ENCODE data around the gene GADD45B.
A peak's percentile ranks its signal among the peaks of the same experiment; 100 is the strongest.
"Not testable (repeated sequence)": the region's sequence is repeated elsewhere in the genome, so short reads cannot be mapped to it uniquely, and the experiment has no call there.

GADD45B gene

DNA sequence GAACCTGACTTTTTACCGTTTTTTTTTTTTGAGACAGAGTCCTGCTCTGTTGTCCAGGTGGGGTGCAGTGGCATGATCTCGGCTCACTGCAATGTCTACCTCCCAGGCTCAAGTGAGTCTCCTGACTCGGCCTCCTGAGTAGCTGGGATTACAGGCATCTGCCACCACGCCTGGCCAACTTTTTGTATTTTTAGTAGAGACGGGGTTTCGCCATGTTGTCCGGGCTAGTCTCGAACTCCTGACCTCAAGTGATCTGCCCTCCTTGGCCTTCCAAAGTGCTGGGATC, 6.1 kb upstream of the GADD45B start:
- not testable (repeated sequence) for DNase-seq

DNA sequence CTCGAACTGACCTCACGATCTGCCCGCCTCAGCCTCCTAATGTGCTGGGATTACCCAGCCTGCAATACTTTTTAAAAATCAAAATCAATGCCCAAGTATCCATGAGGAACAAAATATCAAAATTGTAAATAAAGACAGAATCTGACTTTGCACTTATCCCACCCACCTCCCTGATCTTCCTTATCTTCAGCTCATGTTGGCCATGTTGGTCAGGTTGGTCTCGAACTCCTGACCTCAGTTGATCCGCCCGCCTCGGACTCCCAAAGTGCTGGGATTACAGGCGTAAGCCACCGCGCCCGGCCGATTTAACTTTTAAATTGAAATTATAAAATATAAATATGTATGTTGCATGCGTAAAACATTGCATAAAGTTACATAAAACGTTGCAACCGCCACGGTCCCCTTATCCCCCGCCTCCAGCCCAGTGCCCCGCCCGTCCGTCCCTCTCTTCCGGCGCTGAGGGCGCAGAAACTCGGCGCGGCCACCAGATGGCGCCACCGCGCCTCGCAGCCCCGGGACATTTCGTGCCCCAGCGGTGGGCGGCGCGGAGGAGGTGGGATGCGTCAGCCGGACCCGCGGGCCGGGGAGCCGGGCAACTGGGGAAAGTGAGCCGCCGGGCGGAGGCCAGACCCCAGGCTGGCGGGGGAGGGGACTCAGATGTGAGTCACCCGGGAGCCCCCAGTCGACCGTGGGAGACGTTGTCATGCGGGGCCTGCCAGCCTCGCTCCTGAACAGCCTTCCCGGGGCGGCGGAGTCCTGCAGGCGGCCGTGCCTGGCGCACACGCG, 1.5 kb upstream of the GADD45B start:
- peak; percentile 97 for DNase-seq

GRCh38 chr19:2475018-2475701, 767 bp upstream of the GADD45B start:
- peak; percentile 84 for DNase-seq

GRCh38 chr19:2476451-2477140, 669 bp downstream of the GADD45B start:
- peak; percentile 87 for DNase-seq

GRCh38 chr19:2477141-2477710, 1.3 kb downstream of the GADD45B start:
- peak; percentile 72 for DNase-seq

- peak; percentile 72 for DNase-seq
These were observed 1.8 kb downstream of the GADD45B start for GRCh38 chr19:2477732-2478191.

- peak; percentile 72 for DNase-seq
These were observed 2.4 kb downstream of the GADD45B start for GRCh38 chr19:2478278-2478755.

DNA sequence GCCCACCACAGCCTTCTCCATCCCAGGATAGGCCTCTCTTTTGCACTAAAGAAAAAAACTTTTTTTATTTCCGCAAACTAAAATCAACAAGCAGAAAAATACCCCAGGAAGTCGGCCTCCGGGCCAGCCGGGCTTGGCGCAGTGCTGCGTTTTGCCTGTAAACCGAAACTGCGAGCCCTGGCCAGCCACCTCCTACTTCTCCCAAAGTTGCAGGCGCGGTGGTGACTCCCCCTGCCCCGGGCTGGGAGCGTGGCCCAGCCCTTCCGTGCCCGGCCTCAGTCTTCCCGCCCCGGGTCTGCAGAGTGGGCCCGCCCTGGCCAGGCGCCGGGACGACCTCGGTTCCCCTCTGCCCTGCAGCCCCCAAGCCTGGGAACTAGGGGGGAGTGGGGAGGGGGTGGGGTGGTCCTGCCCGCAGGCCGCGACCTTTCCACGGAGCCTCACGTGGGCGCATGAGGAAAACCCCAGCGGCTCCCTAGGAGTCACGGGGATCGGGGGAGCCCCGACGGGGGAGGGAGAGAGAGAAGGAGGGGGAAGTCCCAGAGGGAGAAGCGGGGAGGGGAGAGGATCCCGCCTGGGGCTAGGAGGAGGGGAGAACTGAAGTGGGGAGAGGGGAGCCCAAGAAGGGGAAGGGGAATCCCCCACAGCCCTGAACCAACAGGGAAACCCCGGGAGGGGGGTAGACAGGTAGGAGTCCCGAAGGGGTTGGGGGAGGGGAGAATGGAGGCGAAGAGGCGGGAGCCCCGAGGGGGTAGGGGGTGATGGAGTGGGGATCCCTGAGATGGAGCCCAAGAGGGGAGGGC, 3.0 kb downstream of the GADD45B start:
- peak; percentile 74 for DNase-seq

DNA sequence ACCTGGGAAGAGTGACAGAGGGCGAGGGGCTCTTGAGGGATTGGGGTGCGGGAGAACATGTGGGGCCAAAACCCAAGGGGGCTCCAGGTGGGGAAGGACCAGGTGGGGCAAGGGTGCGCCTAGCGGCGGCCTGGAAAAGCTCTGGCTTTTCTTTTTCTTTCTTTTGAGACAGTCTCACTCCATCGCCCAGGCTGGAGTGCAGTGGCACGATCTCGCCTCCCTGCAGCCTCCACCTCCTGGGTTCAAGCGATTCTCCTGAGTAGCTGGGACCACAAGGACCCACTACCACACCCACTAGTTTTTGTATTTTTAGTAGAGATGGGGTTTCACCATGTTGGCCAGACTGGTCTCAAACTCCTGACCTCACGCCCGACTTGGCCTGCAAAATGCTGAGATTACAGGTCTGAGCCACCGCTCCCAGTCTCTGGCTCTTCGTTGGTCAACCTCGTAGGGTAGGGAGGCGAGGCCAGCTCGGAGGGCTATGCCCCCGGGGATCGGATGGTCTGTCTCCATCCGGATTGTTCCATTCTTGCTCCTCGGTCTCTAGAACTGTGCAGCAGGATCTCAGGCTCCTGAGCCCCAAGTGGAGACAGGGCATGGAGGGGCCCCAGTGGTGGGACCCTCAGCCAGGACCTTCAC, 3.7 kb downstream of the GADD45B start:
- DNase-seq: no peak

GRCh38 chr19:2481466-2481865, 5.5 kb downstream of the GADD45B start:
- no peak for DNase-seq

GRCh38 chr19:2482354-2483038, 6.6 kb downstream of the GADD45B start:
- no peak for DNase-seq

GRCh38 chr19:2483084-2483483, 7.2 kb downstream of the GADD45B start:
- no peak for DNase-seq

- no peak for DNase-seq
These were observed 7.7 kb downstream of the GADD45B start for GRCh38 chr19:2483484-2484151.

DNA sequence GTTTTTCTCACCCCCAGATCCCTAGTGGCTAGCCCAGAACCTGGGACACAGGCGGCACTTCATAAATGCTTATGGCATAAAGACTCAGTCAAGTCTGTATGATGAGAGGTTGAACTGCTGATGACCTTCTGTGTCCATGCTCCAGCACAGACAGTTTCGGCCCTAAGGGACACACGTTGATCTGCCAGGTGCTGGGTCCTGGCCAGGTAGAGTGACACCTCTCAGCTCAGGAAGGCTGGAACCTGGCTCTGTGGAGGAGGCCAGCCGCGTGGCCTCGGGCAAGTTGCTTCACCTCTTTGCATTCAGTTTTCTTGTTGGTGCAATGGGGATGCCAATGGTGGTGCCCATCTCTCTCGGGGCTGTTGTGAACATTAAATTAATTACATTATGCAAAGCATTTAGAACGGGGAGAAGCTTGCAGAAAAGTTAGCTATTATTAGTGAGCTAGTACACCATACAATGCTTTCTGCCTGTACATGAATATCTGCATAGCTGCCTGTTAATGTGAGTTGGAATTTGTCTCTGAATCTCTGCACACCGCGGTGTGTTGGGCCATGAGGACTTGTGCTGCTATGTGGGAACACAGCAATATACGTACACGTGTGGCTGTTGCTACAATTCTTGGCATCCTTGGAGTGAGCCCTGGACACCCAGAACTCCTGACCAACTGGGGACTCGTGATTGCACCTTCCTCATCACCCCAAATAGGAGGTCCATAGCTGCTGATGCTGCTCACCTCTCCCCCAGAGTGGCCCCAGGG, 8.4 kb downstream of the GADD45B start:
- no peak for DNase-seq

DNA sequence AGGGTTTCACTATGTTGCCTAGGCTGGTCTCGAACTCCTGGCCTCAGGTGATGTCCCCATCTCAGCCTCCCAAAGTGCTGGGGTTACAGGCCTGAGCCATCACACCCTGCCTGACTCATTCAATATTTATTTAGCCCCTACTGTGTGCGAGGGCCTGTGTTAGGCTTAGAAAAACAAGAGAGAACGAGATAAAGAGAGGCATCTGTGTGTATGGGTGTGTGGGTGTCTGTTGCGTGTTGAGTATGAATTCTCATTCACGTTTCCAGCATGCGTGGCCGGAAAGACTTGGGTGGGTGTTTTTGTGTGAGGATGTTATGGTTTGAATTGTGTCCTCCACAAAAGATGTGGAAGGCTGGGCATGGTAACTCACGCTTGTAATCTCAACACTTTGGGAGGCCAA, 9.5 kb downstream of the GADD45B start:
- DNase-seq: no peak

DNA sequence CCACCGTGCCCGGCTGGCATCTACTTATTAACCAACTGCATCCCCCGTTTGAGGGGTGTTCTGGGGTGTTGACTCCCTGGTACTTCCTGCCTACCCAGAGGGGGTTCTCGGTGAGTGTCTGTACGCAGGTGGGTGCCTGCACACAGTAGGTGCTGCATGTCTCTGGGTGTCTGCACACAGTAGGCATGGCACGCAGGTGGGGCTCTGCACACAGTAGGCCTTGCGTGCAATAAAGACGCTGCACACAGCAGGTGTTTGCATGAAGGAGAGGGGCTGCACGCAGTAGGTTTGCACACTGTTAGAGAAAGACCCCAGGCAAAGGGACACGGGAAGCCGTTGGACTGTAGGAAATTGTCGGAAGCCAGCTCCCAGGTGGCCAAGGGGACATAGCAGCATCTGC, 11.2 kb downstream of the GADD45B start:
- no peak for DNase-seq

- DNase-seq: no peak
These were observed 11.9 kb downstream of the GADD45B start for GRCh38 chr19:2487842-2488241.

DNA sequence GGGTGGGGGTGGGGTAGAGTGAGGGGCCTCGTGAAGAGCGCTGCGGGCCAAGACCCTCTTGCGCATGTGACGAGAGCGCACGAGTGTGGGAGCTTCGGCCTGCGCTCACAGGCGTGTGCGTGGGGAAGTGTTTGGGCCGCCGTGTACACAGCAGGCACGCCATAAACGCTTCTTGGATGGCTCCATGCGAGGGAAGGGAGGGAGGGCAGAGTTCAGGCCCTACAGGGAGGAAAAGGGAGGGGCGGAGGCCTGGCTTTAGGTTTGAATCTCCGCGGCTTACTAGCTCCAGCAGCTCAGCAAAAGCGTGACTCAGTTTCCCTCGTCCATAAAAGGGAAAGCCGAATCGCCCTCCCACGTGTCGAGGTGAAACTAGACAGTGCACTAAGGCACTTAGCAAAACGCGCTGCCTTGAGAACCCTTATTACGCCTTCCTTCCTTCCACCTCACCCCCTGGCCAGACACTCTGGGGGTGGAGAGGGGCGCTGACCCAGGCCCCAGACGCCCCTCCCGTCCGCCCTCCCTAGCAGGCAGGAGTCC, 12.5 kb downstream of the GADD45B start:
- no peak for DNase-seq

DNA sequence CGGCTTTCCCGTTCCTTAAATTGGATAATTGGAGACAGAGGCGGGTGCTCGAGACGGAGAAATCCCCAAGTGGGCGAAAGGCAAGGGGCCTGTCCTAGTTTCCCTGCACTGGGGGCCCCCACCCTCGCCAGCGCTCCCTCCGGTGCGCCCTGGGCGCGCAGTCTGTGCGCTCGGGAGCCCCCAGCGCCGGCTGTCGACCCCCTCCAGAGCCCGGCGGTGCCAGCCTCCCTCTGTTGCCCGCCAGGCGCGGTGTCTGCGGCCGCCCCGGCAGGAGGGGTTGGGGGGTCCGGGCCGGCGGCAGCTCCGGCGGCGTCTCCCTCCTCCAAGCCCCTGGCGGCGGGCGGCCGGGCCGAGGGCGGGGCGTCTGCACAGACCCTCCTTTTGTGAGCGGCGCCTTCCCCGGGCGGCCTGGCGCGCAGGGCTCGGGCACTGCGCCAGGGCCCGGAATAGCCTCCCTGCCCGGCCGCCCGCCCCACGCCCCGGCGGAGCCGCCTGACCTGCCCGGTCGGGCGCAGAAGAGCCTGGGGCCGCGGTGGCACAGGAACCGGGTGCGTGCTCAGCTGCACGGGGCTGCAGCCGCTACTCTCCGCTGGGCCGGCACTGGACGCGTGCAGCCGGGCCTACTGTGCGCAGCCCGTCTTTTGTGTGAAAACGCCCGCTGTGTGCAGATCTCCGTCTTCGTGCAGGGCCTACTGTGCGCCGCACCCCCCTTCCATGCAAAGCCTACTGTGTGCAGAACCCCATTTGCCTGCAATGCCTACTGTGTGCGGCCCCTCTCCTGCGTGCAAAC, 13.2 kb downstream of the GADD45B start:
- no peak for DNase-seq
